Osteocyte (in vitro differentiated cells): ENCODE data around the gene ST3GAL3. TPM values are rescaled to one million over a fixed set of nuclear protein-coding genes. Genes with fewer than 3 reads are reported as not detected.

Source experiments
- DNase-seq: peaks from one replicate; pipeline ENCODE4 v3.0.0; 2021; ENCODE audit warnings: mixed read lengths; ENCODE audit not compliant: unreplicated experiment; ENCODE audit errors: extremely low spot score
- H3K27ac Mint-ChIP-seq: one replicate; pipeline ENCODE4 v1.8.0; 2021; ENCODE audit warnings: mild to moderate bottlenecking, mixed read lengths; ENCODE audit not compliant: unreplicated experiment
- H3K27me3 Mint-ChIP-seq: one replicate; pipeline ENCODE4 v1.8.0; 2021; ENCODE audit warnings: mixed read lengths; ENCODE audit not compliant: unreplicated experiment
- H3K36me3 Mint-ChIP-seq: one replicate; pipeline ENCODE4 v1.8.0; 2021; ENCODE audit warnings: mixed read lengths; ENCODE audit not compliant: unreplicated experiment
- H3K4me1 Mint-ChIP-seq: one replicate; pipeline ENCODE4 v1.8.0; 2021; ENCODE audit warnings: mixed read lengths; ENCODE audit not compliant: unreplicated experiment
- H3K4me3 Mint-ChIP-seq: one replicate; pipeline ENCODE4 v1.8.0; 2021; ENCODE audit warnings: mild to moderate bottlenecking, moderate library complexity, mixed read lengths; ENCODE audit not compliant: unreplicated experiment
- H3K9me3 Mint-ChIP-seq: one replicate; pipeline ENCODE4 v1.8.0; 2021; ENCODE audit warnings: mixed read lengths; ENCODE audit not compliant: unreplicated experiment
- CTCF ChIP-seq: fragments of 200-600 bp; sonication (generic); IDR thresholded peaks from 2 replicates; pipeline ENCODE4 v1.5.0; 2021; ENCODE audit warnings: antibody characterized with exemption, mild to moderate bottlenecking, moderate library complexity
- total RNA-seq: library from RNA; stranded (reverse); gene quantifications from 2 replicates; pipeline ENCODE4 v1.2.1, GENCODE V29; 2021

The ST3GAL3 gene
- total RNA-seq, 1 donor from 2014 or later, result 26.4 TPM

- DNase-seq, result no peak
- no peak overlapping the region for H3K27ac Mint-ChIP-seq
- no peak for TF ChIP-seq CTCF
- peaks cover 16% of the 10 kb centered on the region for H3K9me3 Mint-ChIP-seq
- H3K4me3 Mint-ChIP-seq, result no peak overlapping the region
- H3K4me1 Mint-ChIP-seq, result no peaks in the 10 kb centered on the region
- no peaks in the 10 kb centered on the region for H3K27me3 Mint-ChIP-seq
- peaks cover 24% of the 10 kb centered on the region for H3K36me3 Mint-ChIP-seq
Observed at GRCh38 chr1:43812579-43812978, 105.2 kb downstream of the ST3GAL3 start.

GRCh38 chr1:43814401-43814800, 107.1 kb downstream of the ST3GAL3 start:
- Mint-ChIP-seq H3K27me3 (no peaks in the 10 kb centered on the region), H3K9me3 (peaks cover 15% of the 10 kb centered on the region), H3K4me1 (no peaks in the 10 kb centered on the region), H3K27ac (no peak overlapping the region), H3K4me3 (no peak overlapping the region), H3K36me3 (peaks cover 22% of the 10 kb centered on the region)
- no peak for DNase-seq
- no peak for TF ChIP-seq CTCF

- peaks cover 15% of the 10 kb centered on the region for H3K4me1 Mint-ChIP-seq
- TF ChIP-seq CTCF, result no peak
- H3K36me3 Mint-ChIP-seq, result peaks cover 32% of the 10 kb centered on the region
- no peak overlapping the region for H3K27ac Mint-ChIP-seq
- H3K27me3 Mint-ChIP-seq, result no peaks in the 10 kb centered on the region
- no peak overlapping the region for H3K4me3 Mint-ChIP-seq
- no peak for DNase-seq
- peaks cover 21% of the 10 kb centered on the region for H3K9me3 Mint-ChIP-seq
Observed at GRCh38 chr1:43817304-43817939, 110.1 kb downstream of the ST3GAL3 start.

GRCh38 chr1:43818691-43819090, 111.4 kb downstream of the ST3GAL3 start:
- TF ChIP-seq CTCF, result no peak
- DNase-seq, result no peak
- Mint-ChIP-seq H3K4me3 (no peak overlapping the region), H3K36me3 (peaks cover 32% of the 10 kb centered on the region), H3K9me3 (peaks cover 21% of the 10 kb centered on the region), H3K4me1 (peaks cover 20% of the 10 kb centered on the region), H3K27ac (no peak overlapping the region), H3K27me3 (no peaks in the 10 kb centered on the region)

- no peak for TF ChIP-seq CTCF
Observed at GRCh38 chr1:43819357-43819756, 112.0 kb downstream of the ST3GAL3 start.

More at GRCh38 chr1:43819357-43819756, 112.0 kb downstream of the ST3GAL3 start:
- Mint-ChIP-seq H3K27ac (no peak overlapping the region), H3K27me3 (no peaks in the 10 kb centered on the region), H3K4me1 (peaks cover 20% of the 10 kb centered on the region), H3K36me3 (peaks cover 32% of the 10 kb centered on the region), H3K4me3 (no peak overlapping the region), H3K9me3 (peaks cover 21% of the 10 kb centered on the region)
- no peak for DNase-seq
